Measurements from ENCODE around the gene UNC50.

UNC50 gene

GRCh38 chr2:98643496-98644100, 35.2 kb downstream of the UNC50 start:
- in situ Hi-C loops (cut with HindIII; ENCODE audit: low sequenced_read_pairs) = no loop called here
- H3K4me3 ChIP-seq (ENCODE audit: low read depth, low read length) = no peak overlapping the region

GRCh38 chr2:98647636-98648035, 39.2 kb downstream of the UNC50 start:
- no peak for TF ChIP-seq CTCF (IDR thresholded peaks at IDR 0.05; ENCODE audit: low read depth, low read length)
- in situ Hi-C loops (cut with HindIII; ENCODE audit: low sequenced_read_pairs) = no loop called here
- no peak overlapping the region for H3K4me3 ChIP-seq (ENCODE audit: low read depth, low read length)
- no peak for DNase-seq (ENCODE audit: low read depth, low spot score)

More at GRCh38 chr2:98643496-98644100, 35.2 kb downstream of the UNC50 start:
- TF ChIP-seq CTCF (IDR thresholded peaks at IDR 0.05; ENCODE audit: low read depth, low read length) = no peak
- no peak for DNase-seq (ENCODE audit: low read depth, low spot score)

- in situ Hi-C loops (cut with HindIII; ENCODE audit: low sequenced_read_pairs) = no loop called here
- no peak for DNase-seq (ENCODE audit: low read depth, low spot score)
- H3K4me3 ChIP-seq (ENCODE audit: low read depth, low read length) = no peak overlapping the region
- no peak for TF ChIP-seq CTCF (IDR thresholded peaks at IDR 0.05; ENCODE audit: low read depth, low read length)
Observed at GRCh38 chr2:98648451-98648850, 40.1 kb downstream of the UNC50 start.

GRCh38 chr2:98649135-98649991, 41.0 kb downstream of the UNC50 start:
- H3K4me3 ChIP-seq (ENCODE audit: low read depth, low read length) = no peak overlapping the region
- in situ Hi-C loops (cut with HindIII; ENCODE audit: low sequenced_read_pairs) = no loop called here
- DNase-seq (ENCODE audit: low read depth, low spot score) = peak; percentile 78
- TF ChIP-seq CTCF (IDR thresholded peaks at IDR 0.05; ENCODE audit: low read depth, low read length) = peak; percentile 100

GRCh38 chr2:98649992-98650375, 41.6 kb downstream of the UNC50 start:
- in situ Hi-C loops (cut with HindIII; ENCODE audit: low sequenced_read_pairs) = no loop called here
- TF ChIP-seq CTCF (IDR thresholded peaks at IDR 0.05; ENCODE audit: low read depth, low read length) = no peak
- no peak overlapping the region for H3K4me3 ChIP-seq (ENCODE audit: low read depth, low read length)
- no peak for DNase-seq (ENCODE audit: low read depth, low spot score)

GRCh38 chr2:98650998-98651397, 42.6 kb downstream of the UNC50 start:
- no peak for TF ChIP-seq CTCF (IDR thresholded peaks at IDR 0.05; ENCODE audit: low read depth, low read length)
- in situ Hi-C loops (cut with HindIII; ENCODE audit: low sequenced_read_pairs) = no loop called here
- no peak for DNase-seq (ENCODE audit: low read depth, low spot score)
- no peak overlapping the region for H3K4me3 ChIP-seq (ENCODE audit: low read depth, low read length)

Data from astrocyte of the spinal cord (primary cell).